Activated naive CD8-positive, alpha-beta T cell treated with anti-CD3 and anti-CD28 coated beads for 36 hours (primary cell): ENCODE measurements around the gene TNNT1. TPM values are rescaled to one million over a fixed set of nuclear protein-coding genes. Genes with fewer than 3 reads are reported as not detected.

Experiments
- DNase-seq: peaks from one replicate; pipeline ENCODE4 v3.0.0; 2021
- H3K27ac Mint-ChIP-seq: one replicate; pipeline ENCODE4 v1.8.0; 2022; ENCODE audit warnings: mild to moderate bottlenecking, moderate library complexity, mixed read lengths
- H3K27me3 Mint-ChIP-seq: one replicate; pipeline ENCODE4 v1.8.0; 2022; ENCODE audit warnings: mild to moderate bottlenecking, mixed read lengths
- H3K36me3 Mint-ChIP-seq: one replicate; pipeline ENCODE4 v1.8.0; 2021; ENCODE audit warnings: mild to moderate bottlenecking, mixed read lengths
- H3K4me1 Mint-ChIP-seq: one replicate; pipeline ENCODE4 v1.8.0; 2021; ENCODE audit warnings: mixed read lengths
- H3K4me3 Mint-ChIP-seq: one replicate; pipeline ENCODE4 v1.8.0; 2022; ENCODE audit warnings: mild to moderate bottlenecking, moderate library complexity, mixed read lengths
- H3K9me3 Mint-ChIP-seq: one replicate; pipeline ENCODE4 v1.8.0; 2022; ENCODE audit warnings: mixed read lengths
- total RNA-seq, 2 experiments: library from RNA; stranded (reverse); gene quantifications; one replicate each; pipeline ENCODE4 v1.2.3, GENCODE V29; 2021

TNNT1 gene
- total RNA-seq, 2 experiments from 2014 or later = not detected

DNA sequence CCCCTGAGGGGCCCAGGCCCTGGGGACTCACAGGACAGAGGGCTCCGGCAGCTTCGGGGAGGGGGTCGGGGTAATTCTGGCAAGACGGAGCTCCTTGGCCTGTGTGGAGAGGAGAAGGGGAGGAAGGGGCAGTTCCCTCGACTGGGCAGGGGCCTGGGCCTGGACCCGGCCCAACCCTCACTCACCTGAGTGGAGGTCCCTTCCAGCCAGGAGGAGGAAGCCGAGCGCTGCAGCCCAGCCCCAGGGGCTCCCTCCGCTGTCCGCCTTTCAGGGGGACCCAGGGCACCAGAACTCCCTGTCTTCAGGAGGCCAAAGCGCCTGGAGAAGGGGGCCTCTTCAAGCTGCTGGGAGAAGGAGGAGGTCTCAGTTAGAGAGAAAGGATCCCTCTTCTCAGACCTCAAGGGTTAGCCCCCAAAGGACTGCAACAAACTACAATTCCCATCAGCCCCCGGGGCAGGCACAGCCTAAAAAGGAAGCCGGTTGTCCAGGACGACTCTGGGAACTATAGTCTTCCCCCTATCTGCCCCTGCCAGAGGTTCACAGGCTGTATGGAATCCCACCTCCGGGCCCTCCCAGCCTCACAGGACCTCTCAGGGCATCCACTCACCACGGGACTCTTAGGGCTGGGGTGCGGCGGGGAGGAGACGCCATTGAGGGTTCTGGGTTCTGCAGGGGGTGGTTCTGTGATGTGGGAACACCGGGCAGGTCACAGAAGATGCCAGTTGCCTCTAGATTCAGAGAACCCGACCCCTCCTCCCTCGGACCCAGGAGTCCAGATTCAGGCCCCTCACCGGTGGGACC lies 53.5 kb downstream of the TNNT1 start:
- Mint-ChIP-seq H3K4me1 (no peaks in the 10 kb centered on the region), H3K27ac (no peak overlapping the region), H3K36me3 (peaks cover 23% of the 10 kb centered on the region), H3K27me3 (no peaks in the 10 kb centered on the region), H3K9me3 (no peaks in the 10 kb centered on the region), H3K4me3 (no peak overlapping the region)
- DNase-seq = no peak

DNA sequence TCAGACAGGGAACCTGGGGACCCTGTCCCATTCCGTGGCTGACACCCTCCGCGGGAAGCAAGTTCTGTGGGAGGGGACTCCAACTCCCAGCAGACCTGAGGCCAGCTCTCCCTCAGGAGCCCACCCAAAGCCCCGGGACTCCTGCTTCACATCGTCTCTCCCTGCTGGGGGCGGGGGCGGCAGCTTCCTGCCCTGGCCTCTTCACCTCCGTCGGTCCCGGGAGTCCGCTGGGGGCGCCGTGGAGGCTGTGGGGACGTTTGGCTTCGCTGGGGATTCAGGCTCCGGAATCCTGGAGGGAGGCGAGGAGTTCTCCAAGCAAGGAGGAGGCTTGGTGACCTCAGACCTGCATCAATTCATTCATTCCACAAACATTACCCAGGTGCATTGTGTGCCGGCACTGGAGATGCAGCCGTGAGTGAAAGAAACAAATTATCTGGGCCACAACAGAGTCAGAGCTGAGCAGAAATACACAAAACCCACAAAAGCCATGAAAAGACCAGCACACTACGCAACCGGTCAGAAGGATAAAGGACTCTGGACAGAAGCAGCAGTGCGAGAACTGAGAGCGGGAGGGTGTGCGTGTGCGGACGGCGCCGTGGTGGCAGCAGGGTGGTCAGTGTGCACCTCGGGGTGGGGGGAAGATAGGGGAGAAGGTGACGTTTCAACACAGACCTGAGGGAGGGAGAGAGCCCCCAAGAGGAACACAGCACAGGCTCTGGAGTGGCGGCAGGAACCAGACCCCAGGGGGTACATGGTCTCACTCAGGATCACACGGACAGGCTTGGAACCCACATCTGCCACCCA lies 54.3 kb downstream of the TNNT1 start:
- no peak for DNase-seq
- H3K4me3 Mint-ChIP-seq = no peak overlapping the region
- H3K27ac Mint-ChIP-seq = no peak overlapping the region
- H3K36me3 Mint-ChIP-seq = peaks cover 26% of the 10 kb centered on the region
- peaks cover 3% of the 10 kb centered on the region for H3K27me3 Mint-ChIP-seq
- H3K9me3 Mint-ChIP-seq = no peaks in the 10 kb centered on the region
- no peaks in the 10 kb centered on the region for H3K4me1 Mint-ChIP-seq

DNA sequence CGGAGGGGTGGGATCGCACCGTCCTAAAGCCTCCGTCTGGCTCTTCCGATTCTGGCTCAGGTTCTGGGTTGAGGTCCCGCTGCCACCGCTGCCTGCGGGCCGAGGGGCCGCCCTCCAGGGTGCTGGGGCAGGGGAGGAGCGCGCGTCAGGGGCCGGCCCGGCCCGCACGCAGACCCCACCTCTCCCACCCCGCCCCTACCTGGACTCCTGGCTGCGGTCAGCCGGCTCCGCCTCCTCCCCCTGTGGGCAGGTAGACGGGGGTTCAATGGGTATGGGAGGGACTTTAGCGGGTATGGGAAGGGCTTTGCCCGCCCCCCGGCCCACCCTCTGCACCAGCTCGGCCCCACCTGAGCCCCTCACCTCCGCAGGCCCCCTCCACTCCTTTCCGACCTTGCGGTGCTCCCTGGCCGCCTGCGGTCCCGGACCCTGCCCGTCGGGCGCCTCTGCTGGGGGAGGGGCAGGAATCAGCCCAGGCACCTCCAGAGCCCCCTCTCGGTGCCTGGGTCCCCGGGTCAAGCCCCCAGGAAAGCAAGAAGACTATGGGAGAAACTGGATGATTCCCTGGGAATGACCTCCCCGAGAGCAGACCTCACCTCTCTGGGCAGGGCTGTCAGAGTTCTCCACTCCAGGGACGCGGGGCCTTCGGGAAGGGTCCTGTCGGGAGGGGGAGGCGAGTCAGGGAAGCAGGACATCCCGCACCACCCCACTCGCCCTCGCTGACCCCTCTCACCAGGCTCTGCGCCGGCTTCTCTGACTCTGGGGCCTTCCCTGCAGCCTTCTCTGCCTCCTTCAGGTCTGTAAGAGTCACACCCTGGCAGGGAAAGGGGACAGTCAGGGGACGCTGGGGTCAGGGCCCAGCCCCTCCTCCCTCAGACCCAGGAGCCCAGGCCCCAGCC lies 56.3 kb downstream of the TNNT1 start:
- no peaks in the 10 kb centered on the region for H3K9me3 Mint-ChIP-seq
- H3K36me3 Mint-ChIP-seq = peaks cover 32% of the 10 kb centered on the region
- H3K4me1 Mint-ChIP-seq = peaks cover 12% of the 10 kb centered on the region
- no peak overlapping the region for H3K4me3 Mint-ChIP-seq
- peaks cover 23% of the 10 kb centered on the region for H3K27me3 Mint-ChIP-seq
- no peak for DNase-seq
- H3K27ac Mint-ChIP-seq = no peak overlapping the region

GRCh38 chr19:55091955-55092354 lies 57.1 kb downstream of the TNNT1 start:
- peaks cover 30% of the 10 kb centered on the region for H3K27me3 Mint-ChIP-seq
- H3K36me3 Mint-ChIP-seq = peaks cover 36% of the 10 kb centered on the region
- no peaks in the 10 kb centered on the region for H3K9me3 Mint-ChIP-seq
- H3K27ac Mint-ChIP-seq = no peak overlapping the region
- H3K4me3 Mint-ChIP-seq = no peak overlapping the region
- DNase-seq = no peak
- H3K4me1 Mint-ChIP-seq = peaks cover 18% of the 10 kb centered on the region

DNA sequence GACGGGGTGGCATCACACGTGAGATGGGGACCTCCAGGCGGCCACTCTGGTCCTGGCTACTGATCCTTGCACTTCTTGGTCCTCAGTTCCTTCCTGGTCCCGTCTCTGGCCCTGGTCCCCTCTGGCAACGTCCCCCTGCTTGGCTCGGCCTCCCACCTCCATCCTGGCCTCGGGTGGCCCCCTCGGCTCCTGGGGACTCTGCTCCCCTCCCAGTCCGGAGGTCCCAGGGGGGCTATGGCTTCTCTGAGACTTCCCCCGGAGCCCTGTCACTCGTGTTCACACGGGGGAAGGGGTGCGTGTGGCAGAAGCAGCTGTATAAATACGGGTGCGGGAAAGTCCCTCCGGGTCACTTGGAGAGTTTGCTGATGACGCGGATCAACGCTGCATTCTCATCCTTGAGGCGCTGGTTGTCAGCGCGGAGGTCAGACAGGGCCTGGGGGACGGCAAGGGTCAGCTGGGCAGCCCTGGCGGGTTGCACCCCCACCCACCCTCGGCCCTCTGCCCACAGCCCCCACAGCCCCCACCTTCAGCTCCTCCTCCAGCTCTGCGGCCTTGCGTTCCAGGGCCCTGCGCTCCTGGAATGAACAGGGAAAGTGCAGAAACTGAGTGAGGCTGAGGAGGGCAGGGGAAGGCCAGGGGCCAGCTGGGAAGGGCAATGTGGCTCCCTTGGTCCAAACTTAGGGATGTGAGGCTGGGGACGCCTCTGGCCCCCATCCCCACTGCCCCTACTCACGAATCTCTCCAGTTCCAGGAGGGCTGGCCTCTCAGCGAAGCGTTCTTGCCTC lies 57.7 kb downstream of the TNNT1 start:
- Mint-ChIP-seq H3K36me3 (peaks cover 36% of the 10 kb centered on the region), H3K27ac (no peak overlapping the region), H3K4me3 (no peak overlapping the region), H3K4me1 (peaks cover 18% of the 10 kb centered on the region), H3K9me3 (no peaks in the 10 kb centered on the region), H3K27me3 (peaks cover 33% of the 10 kb centered on the region)
- DNase-seq = no peak

DNA sequence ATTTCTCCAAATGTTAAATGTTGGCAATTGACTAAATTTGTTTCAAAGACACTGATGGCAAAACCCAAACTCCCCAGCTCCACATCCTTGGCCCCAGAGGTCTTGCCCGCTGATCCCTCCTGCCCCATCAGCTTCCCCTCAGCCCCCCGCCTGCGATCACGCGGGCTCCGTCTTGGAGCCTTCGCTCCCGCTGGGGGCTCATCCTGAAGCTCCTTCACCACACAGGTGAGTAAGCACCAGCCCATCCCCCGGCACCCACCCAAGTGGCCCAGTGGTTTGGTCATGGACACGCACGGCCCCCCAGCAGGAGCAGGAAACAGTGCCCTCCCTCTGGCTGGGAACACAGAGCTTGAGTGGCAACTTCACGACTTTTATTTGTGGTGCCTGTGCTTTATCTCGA lies 58.4 kb downstream of the TNNT1 start:
- no peaks in the 10 kb centered on the region for H3K9me3 Mint-ChIP-seq
- no peak for DNase-seq
- peaks cover 18% of the 10 kb centered on the region for H3K4me1 Mint-ChIP-seq
- H3K4me3 Mint-ChIP-seq = no peak overlapping the region
- H3K27ac Mint-ChIP-seq = no peak overlapping the region
- H3K36me3 Mint-ChIP-seq = peaks cover 36% of the 10 kb centered on the region
- H3K27me3 Mint-ChIP-seq = peaks cover 40% of the 10 kb centered on the region

DNA sequence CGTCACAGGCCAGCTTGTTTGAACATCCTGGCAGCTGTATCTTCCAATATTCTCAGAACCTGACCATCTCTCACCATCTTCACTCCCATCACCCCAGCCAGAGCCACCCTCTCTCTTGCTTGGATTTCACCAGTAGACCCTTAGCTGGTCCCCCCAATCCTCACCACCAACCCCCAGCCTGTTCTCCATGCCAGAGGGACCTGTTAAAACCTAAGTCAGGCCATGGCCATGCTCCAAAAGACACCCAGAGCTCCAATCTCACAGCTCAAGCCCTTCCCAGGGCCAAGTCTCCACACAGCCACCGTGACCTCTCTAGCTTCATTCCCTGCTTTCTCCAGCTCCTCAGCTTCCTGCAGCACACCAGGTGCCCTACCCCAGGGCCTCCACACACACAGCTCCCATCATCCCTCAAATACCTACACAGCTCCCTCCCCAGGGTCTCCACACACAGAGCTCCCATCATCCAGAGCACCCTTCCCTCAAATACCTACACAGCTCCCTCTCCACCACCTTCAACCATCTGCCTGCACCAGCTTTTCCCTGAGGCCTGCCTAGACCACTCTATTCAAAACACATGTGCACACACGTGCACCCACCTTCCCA lies 59.6 kb downstream of the TNNT1 start:
- no peaks in the 10 kb centered on the region for H3K9me3 Mint-ChIP-seq
- H3K36me3 Mint-ChIP-seq = peaks cover 29% of the 10 kb centered on the region
- H3K27me3 Mint-ChIP-seq = peaks cover 50% of the 10 kb centered on the region
- peaks cover 18% of the 10 kb centered on the region for H3K4me1 Mint-ChIP-seq
- no peak for DNase-seq
- H3K4me3 Mint-ChIP-seq = no peak overlapping the region
- no peak overlapping the region for H3K27ac Mint-ChIP-seq

GRCh38 chr19:55088543-55089341 lies 60.3 kb downstream of the TNNT1 start:
- Mint-ChIP-seq H3K4me1 (peaks cover 18% of the 10 kb centered on the region), H3K27ac (no peak overlapping the region), H3K9me3 (no peaks in the 10 kb centered on the region), H3K36me3 (peaks cover 29% of the 10 kb centered on the region), H3K27me3 (peaks cover 56% of the 10 kb centered on the region), H3K4me3 (no peak overlapping the region)
- peak; percentile 76 for DNase-seq

- Mint-ChIP-seq H3K4me1 (peaks cover 18% of the 10 kb centered on the region), H3K36me3 (peaks cover 29% of the 10 kb centered on the region), H3K4me3 (no peak overlapping the region), H3K27ac (no peak overlapping the region), H3K9me3 (no peaks in the 10 kb centered on the region), H3K27me3 (peaks cover 63% of the 10 kb centered on the region)
- DNase-seq = no peak
These were observed 61.0 kb downstream of the TNNT1 start for GRCh38 chr19:55088021-55088451.

- H3K27ac Mint-ChIP-seq = no peak overlapping the region
- H3K36me3 Mint-ChIP-seq = peaks cover 29% of the 10 kb centered on the region
- peak overlapping the region; percentile 55 for H3K4me3 Mint-ChIP-seq
- no peak for DNase-seq
- H3K27me3 Mint-ChIP-seq = peaks cover 69% of the 10 kb centered on the region
- no peaks in the 10 kb centered on the region for H3K9me3 Mint-ChIP-seq
- peaks cover 21% of the 10 kb centered on the region for H3K4me1 Mint-ChIP-seq
These were observed 61.5 kb downstream of the TNNT1 start for GRCh38 chr19:55087542-55087901.

DNA sequence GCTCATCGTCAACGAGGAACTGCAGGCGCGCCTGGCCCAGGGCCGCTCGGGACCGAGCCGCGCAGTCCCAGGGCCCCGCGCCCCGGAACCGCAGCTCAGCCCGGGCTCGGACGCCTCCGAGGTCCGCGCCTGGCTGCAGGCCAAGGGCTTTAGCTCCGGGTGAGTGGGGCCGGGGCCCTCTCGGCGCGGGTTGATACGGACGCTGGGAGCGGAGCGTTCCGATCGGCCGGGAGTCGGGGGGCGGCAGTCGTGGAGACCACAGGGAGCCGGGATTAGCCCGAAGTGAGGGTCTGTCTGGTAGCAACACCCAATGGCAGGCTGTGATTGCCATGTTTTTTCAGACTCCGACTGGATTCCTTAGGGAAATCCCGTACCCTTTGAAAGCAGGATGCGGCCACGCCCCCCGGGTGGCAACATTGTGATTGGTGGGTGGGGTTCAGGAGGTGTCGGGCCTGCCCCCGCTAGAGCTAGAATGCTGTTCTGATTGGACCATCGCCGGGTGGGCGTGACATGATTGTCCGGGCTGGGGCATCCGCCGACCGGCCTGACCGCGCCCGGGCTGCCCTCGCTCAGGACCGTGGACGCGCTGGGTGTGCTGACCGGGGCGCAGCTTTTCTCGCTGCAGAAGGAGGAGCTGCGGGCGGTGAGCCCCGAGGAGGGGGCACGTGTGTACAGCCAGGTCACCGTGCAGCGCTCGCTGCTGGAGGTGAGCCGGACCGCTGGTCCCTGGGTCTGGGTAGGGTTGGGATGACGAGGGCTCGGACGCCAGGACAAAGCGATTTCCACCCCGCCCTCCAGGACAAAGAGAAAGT lies 62.1 kb downstream of the TNNT1 start:
- no peak overlapping the region for H3K27ac Mint-ChIP-seq
- peaks cover 23% of the 10 kb centered on the region for H3K4me1 Mint-ChIP-seq
- DNase-seq = peak; percentile 66
- H3K4me3 Mint-ChIP-seq = peak overlapping the region; percentile 55
- H3K27me3 Mint-ChIP-seq = peaks cover 74% of the 10 kb centered on the region
- H3K9me3 Mint-ChIP-seq = no peaks in the 10 kb centered on the region
- peaks cover 29% of the 10 kb centered on the region for H3K36me3 Mint-ChIP-seq

- Mint-ChIP-seq H3K27ac (no peak overlapping the region), H3K4me3 (no peak overlapping the region), H3K9me3 (no peaks in the 10 kb centered on the region), H3K36me3 (peaks cover 29% of the 10 kb centered on the region), H3K27me3 (peaks cover 83% of the 10 kb centered on the region), H3K4me1 (peaks cover 25% of the 10 kb centered on the region)
- no peak for DNase-seq
These were observed 62.9 kb downstream of the TNNT1 start for GRCh38 chr19:55085923-55086715.
